ENCODE data around the gene TUBGCP2.

Gene TUBGCP2

DNA sequence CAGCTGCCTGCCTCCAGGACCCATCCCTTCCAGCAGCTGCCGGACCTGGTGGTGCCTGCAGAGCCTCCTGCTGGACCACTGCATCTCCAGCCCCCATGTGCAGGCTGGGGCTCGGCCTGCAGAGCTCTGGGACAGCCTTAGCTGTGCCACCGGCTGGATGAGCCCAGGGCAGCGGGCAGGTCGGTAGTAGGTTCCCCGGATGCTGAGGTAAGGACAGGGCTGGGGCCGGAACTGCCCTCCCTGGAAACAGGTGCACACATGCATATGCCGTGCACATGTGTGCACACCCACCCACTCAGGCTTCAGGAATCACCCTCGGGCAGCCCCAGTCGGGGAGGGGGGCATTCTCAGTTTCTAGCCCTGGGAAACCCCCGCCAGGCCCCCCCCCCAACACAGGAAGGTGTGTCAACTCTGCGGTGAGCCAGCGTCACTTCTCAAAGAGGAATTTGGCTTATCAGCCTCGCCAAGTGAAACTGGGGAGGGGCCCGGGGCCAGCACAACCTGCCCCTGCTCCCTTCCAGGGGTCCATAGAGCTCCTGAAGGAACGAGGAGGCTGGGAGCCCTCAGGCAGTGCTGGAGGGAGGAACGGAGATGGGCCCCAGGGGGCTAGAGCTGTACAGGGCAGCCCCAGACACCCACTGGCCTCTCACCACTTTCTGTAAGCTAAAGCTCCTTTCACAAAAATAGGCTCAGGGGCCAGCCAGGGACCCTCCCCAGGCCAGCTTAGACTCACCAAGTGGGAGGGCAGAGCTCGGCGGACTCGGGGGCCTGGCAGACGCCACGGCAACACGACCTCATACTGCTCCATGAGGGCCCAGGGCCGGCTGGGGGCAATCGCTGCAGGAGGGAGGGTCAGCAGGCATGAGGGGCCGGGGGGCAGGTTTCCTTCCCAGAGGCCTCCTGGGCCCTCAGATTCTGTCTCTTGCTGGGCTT lies 33.7 kb downstream of the TUBGCP2 start:
- ChIA-PET CTCF (interaction anchor here (1.2 kb wide), 1 partner anchor 54 kb away, joined by 4 read pairs; no protein-coding TSS in a partner anchor), POLR2A (interaction anchor here (0.8 kb wide), 1 partner anchor 16 kb away, joined by 10 read pairs; no protein-coding TSS in a partner anchor)
- H3K4me1 ChIP-seq (ENCODE audit: control insufficient read depth, insufficient read depth, low read length) = no peaks in the 10 kb centered on the region
- H3K4me3 ChIP-seq (ENCODE audit: low read depth, low read length) = no peak overlapping the region
- TF ChIP-seq ZNF155 (tag by site-specific recombination; IDR thresholded peaks at IDR 0.05) (no peak), ZNF600 (tag by site-specific recombination; IDR thresholded peaks at IDR 0.05) (0 out of 2 replicates have a peak, but pooled peaks have one; percentile 45), REPIN1 (tag by site-specific recombination; IDR thresholded peaks at IDR 0.05; ENCODE audit: low read depth) (no peak), ZNF76 (tag by site-specific recombination; IDR thresholded peaks at IDR 0.05; ENCODE audit: borderline replicate concordance, low read depth) (no peak), HOXA7 (CRISPR knock-in tag; IDR thresholded peaks at IDR 0.05; ENCODE audit: borderline replicate concordance) (no peak), ZFP37 (tag by site-specific recombination; IDR thresholded peaks at IDR 0.05) (no peak), ZNF121 (tag by site-specific recombination; IDR thresholded peaks at IDR 0.05) (no peak), PATZ1 (tag by site-specific recombination; IDR thresholded peaks at IDR 0.05) (0 out of 2 replicates have a peak, but pooled peaks have one; percentile 25), ZNF521 (tag by site-specific recombination; IDR thresholded peaks at IDR 0.05) (no peak), ZNF341 (tag by site-specific recombination; IDR thresholded peaks at IDR 0.05; ENCODE audit: low read depth) (peak; percentile 14; the same call in 1 of the 2 replicates), ZIC2 (tag by site-specific recombination; IDR thresholded peaks at IDR 0.05) (peak; percentile 43; the same call in 1 of the 2 replicates), CTCF (tag by site-specific recombination; IDR thresholded peaks at IDR 0.05) (no peak), HIC1 (tag by site-specific recombination; IDR thresholded peaks at IDR 0.05) (0 out of 2 replicates have a peak, but pooled peaks have one; percentile 42), ZNF2 (tag by site-specific recombination; IDR thresholded peaks at IDR 0.05) (no peak)
- TF ChIP-seq, protein P1, sequence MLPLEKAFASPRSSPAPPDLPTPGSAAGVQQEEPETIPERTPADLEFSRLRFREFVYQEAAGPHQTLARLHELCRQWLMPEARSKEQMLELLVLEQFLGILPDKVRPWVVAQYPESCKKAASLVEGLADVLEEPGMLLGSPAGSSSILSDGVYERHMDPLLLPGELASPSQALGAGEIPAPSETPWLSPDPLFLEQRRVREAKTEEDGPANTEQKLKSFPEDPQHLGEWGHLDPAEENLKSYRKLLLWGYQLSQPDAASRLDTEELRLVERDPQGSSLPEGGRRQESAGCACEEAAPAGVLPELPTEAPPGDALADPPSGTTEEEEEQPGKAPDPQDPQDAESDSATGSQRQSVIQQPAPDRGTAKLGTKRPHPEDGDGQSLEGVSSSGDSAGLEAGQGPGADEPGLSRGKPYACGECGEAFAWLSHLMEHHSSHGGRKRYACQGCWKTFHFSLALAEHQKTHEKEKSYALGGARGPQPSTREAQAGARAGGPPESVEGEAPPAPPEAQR (tag by site-specific recombination; IDR thresholded peaks at IDR 0.05) = no peak
- TF ChIP-seq, protein P2, sequence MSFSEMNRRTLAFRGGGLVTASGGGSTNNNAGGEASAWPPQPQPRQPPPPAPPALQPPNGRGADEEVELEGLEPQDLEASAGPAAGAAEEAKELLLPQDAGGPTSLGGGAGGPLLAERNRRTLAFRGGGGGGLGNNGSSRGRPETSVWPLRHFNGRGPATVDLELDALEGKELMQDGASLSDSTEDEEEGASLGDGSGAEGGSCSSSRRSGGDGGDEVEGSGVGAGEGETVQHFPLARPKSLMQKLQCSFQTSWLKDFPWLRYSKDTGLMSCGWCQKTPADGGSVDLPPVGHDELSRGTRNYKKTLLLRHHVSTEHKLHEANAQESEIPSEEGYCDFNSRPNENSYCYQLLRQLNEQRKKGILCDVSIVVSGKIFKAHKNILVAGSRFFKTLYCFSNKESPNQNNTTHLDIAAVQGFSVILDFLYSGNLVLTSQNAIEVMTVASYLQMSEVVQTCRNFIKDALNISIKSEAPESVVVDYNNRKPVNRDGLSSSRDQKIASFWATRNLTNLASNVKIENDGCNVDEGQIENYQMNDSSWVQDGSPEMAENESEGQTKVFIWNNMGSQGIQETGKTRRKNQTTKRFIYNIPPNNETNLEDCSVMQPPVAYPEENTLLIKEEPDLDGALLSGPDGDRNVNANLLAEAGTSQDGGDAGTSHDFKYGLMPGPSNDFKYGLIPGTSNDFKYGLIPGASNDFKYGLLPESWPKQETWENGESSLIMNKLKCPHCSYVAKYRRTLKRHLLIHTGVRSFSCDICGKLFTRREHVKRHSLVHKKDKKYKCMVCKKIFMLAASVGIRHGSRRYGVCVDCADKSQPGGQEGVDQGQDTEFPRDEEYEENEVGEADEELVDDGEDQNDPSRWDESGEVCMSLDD (tag by site-specific recombination; IDR thresholded peaks at IDR 0.05) = no peak
- no peak overlapping the region for H3K27ac ChIP-seq (ENCODE audit: extremely low read depth, low read depth, low read length)
- H3K9me3 ChIP-seq (ENCODE audit: control insufficient read depth, insufficient read depth, low read depth, low read length) = no peaks in the 10 kb centered on the region
- peaks cover 0 to 17% of the 10 kb centered on the region in 2 experiments; a peak in 1 of 3 replicates for H3K36me3 ChIP-seq (ENCODE audit: control insufficient read depth in 2 of 2, insufficient read depth in 1 of 2, low read length in 2 of 2)

Data from HEK293 (cell line).